OCI-LY3 (cell line): Measurements from ENCODE around the gene ARHGAP26.

Source experiments
- EZH2phosphoT487 ChIP-seq: fragments of 200-600 bp; shearing (Covaris generic); IDR thresholded peaks from 2 replicates; pipeline ENCODE4 v1.6.1; 2018; ENCODE audit warnings: antibody characterized with exemption, mixed run types, low read depth
- TF ChIP-seq, protein P1 (sequence below): fragments of 200-600, 300-600 bp; sonication (generic); IDR thresholded peaks from 2 replicates; pipeline ENCODE4 v1.5.1; 2014; ENCODE audit warnings: antibody characterized with exemption, low read length, low read depth

DNA sequence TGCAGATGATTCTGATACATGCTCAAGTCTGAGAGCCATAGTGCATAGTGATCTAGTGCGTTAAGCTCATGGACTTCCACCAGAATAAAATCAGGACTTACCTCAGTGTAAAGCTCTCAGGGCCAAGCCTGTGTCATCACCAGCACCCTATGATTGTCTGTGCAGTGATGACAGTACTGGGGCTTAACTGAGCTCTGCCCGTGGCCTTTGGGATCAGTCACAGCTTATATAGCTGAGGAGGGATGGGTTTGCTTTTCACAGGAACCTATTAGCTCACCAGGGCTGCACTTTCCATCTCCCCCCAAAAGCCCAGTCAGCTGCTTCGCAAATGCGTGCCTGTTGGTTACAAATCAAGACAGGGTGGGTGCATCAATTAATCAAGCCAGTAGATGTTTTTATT is 386.4 kb downstream of the ARHGAP26 start:
- TF ChIP-seq, protein P1, sequence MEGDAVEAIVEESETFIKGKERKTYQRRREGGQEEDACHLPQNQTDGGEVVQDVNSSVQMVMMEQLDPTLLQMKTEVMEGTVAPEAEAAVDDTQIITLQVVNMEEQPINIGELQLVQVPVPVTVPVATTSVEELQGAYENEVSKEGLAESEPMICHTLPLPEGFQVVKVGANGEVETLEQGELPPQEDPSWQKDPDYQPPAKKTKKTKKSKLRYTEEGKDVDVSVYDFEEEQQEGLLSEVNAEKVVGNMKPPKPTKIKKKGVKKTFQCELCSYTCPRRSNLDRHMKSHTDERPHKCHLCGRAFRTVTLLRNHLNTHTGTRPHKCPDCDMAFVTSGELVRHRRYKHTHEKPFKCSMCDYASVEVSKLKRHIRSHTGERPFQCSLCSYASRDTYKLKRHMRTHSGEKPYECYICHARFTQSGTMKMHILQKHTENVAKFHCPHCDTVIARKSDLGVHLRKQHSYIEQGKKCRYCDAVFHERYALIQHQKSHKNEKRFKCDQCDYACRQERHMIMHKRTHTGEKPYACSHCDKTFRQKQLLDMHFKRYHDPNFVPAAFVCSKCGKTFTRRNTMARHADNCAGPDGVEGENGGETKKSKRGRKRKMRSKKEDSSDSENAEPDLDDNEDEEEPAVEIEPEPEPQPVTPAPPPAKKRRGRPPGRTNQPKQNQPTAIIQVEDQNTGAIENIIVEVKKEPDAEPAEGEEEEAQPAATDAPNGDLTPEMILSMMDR, result no peak
- no peak for TF ChIP-seq EZH2phosphoT487
